Osteoblast (primary cell): Measurements from ENCODE around the gene SUPT7L. TPM values are rescaled to one million over a fixed set of nuclear protein-coding genes. Genes with fewer than 3 reads are reported as not detected.

ENCODE experiments used
- DNase-seq: peaks from one replicate; pipeline ENCODE4 v3.0.0; 2011; ENCODE audit warnings: low spot score, mixed read lengths; ENCODE audit not compliant: insufficient read length; ENCODE audit errors: missing footprints
- H2AFZ ChIP-seq: 2 replicates; pipeline ENCODE4 v1.6.0; 2011; ENCODE audit warnings: mild to moderate bottlenecking, low read length
- H3K27ac ChIP-seq: 2 replicates; pipeline ENCODE4 v1.5.1; 2011; ENCODE audit warnings: mild to moderate bottlenecking, low read depth, low read length, moderate library complexity
- H3K27me3 ChIP-seq: 2 replicates; pipeline ENCODE4 v1.6.0; 2012; ENCODE audit warnings: mild to moderate bottlenecking, control low read depth, inconsistent platforms, low read length, moderate library complexity; ENCODE audit not compliant: insufficient read depth
- H3K36me3 ChIP-seq: 2 replicates; pipeline ENCODE4 v1.5.1; 2011; ENCODE audit warnings: mild to moderate bottlenecking, low read length, control low read depth, moderate library complexity; ENCODE audit not compliant: insufficient read depth
- H3K4me1 ChIP-seq: 2 replicates; pipeline ENCODE4 v1.5.1; 2011; ENCODE audit warnings: mild to moderate bottlenecking, low read length, control low read depth, moderate library complexity; ENCODE audit not compliant: insufficient read depth
- H3K4me2 ChIP-seq: 2 replicates; pipeline ENCODE4 v1.6.0; 2011; ENCODE audit warnings: mild to moderate bottlenecking, low read length; ENCODE audit not compliant: insufficient read depth
- H3K4me3 ChIP-seq: fragments of 200-600 bp; sonication (generic); 3 replicates; pipeline ENCODE4 v1.5.1; 2012; ENCODE audit warnings: mild to moderate bottlenecking, low read length, inconsistent platforms; ENCODE audit not compliant: insufficient read depth
- H3K79me2 ChIP-seq: 2 replicates; pipeline ENCODE4 v1.6.0; 2012; ENCODE audit warnings: mild to moderate bottlenecking, low read length, control low read depth, inconsistent platforms; ENCODE audit not compliant: insufficient read depth
- H3K9me3 ChIP-seq: 2 replicates; pipeline ENCODE4 v1.5.1; 2011; ENCODE audit warnings: low read depth, low read length, control low read depth
- H4K20me1 ChIP-seq: 2 replicates; pipeline ENCODE4 v1.6.0; 2012; ENCODE audit warnings: mild to moderate bottlenecking, low read length, control low read depth; ENCODE audit not compliant: insufficient read depth
- total RNA-seq: library from RNA; depleted of rRNA; stranded (reverse); fragments of >200 nt; gene quantifications from 2 replicates; pipeline ENCODE4 v1.2.3, GENCODE V29; 2012
- TF ChIP-seq, protein P1 (sequence below): IDR thresholded peaks from 2 replicates; pipeline ENCODE4 v1.5.1; 2011; ENCODE audit warnings: mild to moderate bottlenecking, low read depth, low read length, moderate library complexity; ENCODE audit errors: extremely low read depth

SUPT7L gene
- total RNA-seq, 1 donor, result 50.3 TPM

DNA sequence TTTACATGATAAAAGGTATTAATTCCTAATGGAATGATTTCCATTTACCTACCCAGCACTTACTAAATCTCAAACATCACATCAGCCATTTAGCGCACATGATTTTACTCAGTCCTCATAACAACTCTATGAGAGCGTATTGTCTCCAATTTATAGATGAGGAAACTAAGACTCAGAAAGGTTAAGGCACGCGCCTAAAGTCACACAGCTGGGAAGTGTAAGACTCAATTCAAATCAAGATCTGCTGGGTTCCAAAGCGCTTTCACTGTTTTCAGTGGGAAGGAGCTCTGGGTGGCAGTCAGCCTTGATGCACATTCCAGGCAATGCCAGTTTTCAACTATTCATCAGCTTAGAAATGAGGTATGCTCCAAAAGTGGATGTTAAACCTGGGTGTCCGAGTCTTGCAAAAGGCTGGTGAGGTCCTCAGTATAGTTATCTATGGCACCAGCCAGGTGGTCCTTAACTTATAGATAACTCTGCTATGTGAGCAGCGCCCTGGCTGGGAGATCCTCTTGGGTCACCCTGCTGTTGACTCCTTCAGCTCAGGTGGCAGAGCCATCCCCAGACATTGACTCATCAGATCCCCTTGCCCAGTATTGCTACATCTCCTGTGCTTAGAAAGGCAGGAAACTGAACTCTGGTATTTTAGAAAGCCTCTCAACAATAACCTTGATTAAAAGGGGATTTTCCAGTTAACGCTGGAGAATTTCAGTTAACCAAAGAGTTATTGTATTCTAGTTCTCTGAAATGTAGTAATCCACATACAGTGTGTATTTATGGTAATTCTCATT, 47.4 kb upstream of the SUPT7L start:
- Histone ChIP-seq H3K4me2 (no peak overlapping the region), H3K27me3 (no peaks in the 10 kb centered on the region)
- no peak for DNase-seq

DNA sequence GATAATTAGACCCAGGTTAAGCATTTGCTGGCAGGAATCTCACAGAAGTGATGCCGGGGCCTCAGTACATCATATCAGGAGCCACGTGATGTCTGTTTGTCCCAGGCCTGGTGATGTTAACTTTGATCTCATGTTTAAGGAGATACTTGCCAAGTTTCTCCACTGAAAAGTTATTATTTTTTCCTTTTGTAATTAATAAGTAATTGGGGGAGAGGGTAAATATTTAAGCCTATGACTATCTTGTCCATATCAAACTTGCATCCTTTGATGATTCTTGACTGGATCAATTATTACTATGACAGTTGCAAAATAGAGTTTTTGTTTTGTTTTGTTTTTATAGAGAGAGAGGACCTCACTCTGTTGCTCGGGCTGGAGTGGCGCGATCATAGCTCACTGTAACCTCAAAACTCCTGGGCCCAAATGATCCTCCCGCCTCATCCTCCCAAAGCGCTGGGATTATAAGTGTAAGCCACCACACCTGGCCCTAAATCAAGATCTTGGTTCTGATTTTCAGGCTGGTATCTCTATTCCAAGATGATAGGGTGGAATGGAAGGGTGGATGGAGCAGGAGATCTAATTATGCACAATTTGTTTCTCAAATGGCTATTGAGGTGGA, 46.7 kb upstream of the SUPT7L start:
- no peak overlapping the region for H3K4me2 ChIP-seq
- no peak for DNase-seq
- H3K4me3 ChIP-seq, result no peak overlapping the region
- H3K27ac ChIP-seq, result no peak overlapping the region
- no peak overlapping the region for H2AFZ ChIP-seq
- H3K79me2 ChIP-seq, result no peaks in the 10 kb centered on the region
- H3K36me3 ChIP-seq, result no peaks in the 10 kb centered on the region
- TF ChIP-seq, protein P1, sequence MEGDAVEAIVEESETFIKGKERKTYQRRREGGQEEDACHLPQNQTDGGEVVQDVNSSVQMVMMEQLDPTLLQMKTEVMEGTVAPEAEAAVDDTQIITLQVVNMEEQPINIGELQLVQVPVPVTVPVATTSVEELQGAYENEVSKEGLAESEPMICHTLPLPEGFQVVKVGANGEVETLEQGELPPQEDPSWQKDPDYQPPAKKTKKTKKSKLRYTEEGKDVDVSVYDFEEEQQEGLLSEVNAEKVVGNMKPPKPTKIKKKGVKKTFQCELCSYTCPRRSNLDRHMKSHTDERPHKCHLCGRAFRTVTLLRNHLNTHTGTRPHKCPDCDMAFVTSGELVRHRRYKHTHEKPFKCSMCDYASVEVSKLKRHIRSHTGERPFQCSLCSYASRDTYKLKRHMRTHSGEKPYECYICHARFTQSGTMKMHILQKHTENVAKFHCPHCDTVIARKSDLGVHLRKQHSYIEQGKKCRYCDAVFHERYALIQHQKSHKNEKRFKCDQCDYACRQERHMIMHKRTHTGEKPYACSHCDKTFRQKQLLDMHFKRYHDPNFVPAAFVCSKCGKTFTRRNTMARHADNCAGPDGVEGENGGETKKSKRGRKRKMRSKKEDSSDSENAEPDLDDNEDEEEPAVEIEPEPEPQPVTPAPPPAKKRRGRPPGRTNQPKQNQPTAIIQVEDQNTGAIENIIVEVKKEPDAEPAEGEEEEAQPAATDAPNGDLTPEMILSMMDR, result no peak
- H3K9me3 ChIP-seq, result no peaks in the 10 kb centered on the region
- peaks cover 23% of the 10 kb centered on the region for H3K4me1 ChIP-seq
- H4K20me1 ChIP-seq, result no peaks in the 10 kb centered on the region
- H3K27me3 ChIP-seq, result no peaks in the 10 kb centered on the region

More for the DNA sequence above, 47.4 kb upstream of the SUPT7L start:
- Histone ChIP-seq H3K36me3 (no peaks in the 10 kb centered on the region), H3K27ac (no peak overlapping the region), H4K20me1 (no peaks in the 10 kb centered on the region), H3K4me3 (no peak overlapping the region), H3K9me3 (no peaks in the 10 kb centered on the region), H3K79me2 (no peaks in the 10 kb centered on the region), H2AFZ (no peak overlapping the region), H3K4me1 (peaks cover 18% of the 10 kb centered on the region)
- TF ChIP-seq, protein P1, result no peak

DNA sequence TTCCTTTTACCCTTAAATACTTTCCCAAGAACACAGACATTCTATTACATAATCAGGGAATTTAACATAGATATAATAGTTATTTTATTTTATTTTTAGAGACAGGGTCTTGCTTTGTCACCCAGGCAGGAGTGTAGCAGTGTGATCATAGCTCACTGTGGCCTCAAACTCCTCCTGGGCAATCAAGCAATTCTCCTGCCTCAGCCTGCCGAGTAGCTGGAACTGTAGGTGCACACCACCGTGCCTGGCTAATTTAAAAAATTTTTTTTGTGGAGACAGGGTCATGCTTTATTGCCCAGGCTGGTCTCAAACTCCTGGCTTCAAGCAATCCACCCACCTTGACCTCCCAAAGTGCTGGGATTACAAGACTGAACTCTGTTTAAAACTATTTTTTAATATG, 45.9 kb upstream of the SUPT7L start:
- no peak overlapping the region for H2AFZ ChIP-seq
- H3K4me2 ChIP-seq, result no peak overlapping the region
- peaks cover 27% of the 10 kb centered on the region for H3K4me1 ChIP-seq

DNA sequence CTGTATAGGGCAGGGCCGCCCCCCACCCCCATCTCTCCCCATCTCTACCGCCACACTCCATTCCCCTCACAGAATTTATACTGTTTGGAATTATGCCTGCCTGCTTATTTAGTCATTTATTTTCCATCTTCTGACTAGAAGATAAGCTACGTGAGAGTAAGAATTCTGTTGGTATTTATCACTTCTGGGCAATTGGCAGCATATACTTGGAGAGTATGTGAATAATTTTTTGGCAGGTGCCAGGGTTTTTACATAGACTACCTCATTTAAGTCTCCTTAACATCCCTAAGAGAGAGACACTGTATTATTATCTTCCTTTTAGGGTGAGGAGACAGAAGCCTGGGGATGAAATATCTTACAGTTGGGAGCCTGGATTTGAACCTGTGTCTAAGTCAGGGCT, 45.3 kb upstream of the SUPT7L start:
- Histone ChIP-seq H3K27ac (no peak overlapping the region), H3K9me3 (no peaks in the 10 kb centered on the region), H3K36me3 (no peaks in the 10 kb centered on the region), H4K20me1 (no peaks in the 10 kb centered on the region), H3K79me2 (no peaks in the 10 kb centered on the region), H3K4me2 (no peak overlapping the region), H3K4me1 (peaks cover 32% of the 10 kb centered on the region), H3K27me3 (no peaks in the 10 kb centered on the region), H3K4me3 (no peak overlapping the region), H2AFZ (no peak overlapping the region)
- TF ChIP-seq, protein P1, result no peak
- DNase-seq, result no peak

More for the DNA sequence above, 45.9 kb upstream of the SUPT7L start:
- H3K27me3 ChIP-seq, result no peaks in the 10 kb centered on the region
- no peaks in the 10 kb centered on the region for H3K36me3 ChIP-seq
- DNase-seq, result no peak
- no peak overlapping the region for H3K4me3 ChIP-seq
- no peaks in the 10 kb centered on the region for H4K20me1 ChIP-seq
- TF ChIP-seq, protein P1, result no peak
- H3K79me2 ChIP-seq, result no peaks in the 10 kb centered on the region
- no peak overlapping the region for H3K27ac ChIP-seq
- H3K9me3 ChIP-seq, result no peaks in the 10 kb centered on the region
